HEK293 (cell line): ENCODE measurements around the gene NABP2.
A peak's percentile ranks its signal among the peaks of the same experiment; 100 is the strongest.

Experiments
- CTCF ChIA-PET: fragments of 350-600 bp; formaldehyde crosslinking; extraction: SDS; loops from one replicate; lab custom pipeline; 2021; ENCODE audit warnings: antibody characterized with exemption; lab: Yijun Ruan, JAX
- POLR2A ChIA-PET: fragments of 300-600 bp; formaldehyde crosslinking; extraction: SDS; loops from one replicate; lab custom pipeline; 2020; ENCODE audit warnings: antibody characterized with exemption, inconsistent platforms; lab: Yijun Ruan, JAX
- H3K27ac ChIP-seq: fragments of 200-500 bp; sonication (Bioruptor generic); 2 replicates; pipeline ENCODE4 v1.5.1; 2014; ENCODE audit warnings: low read depth, low read length, control low read depth, inconsistent platforms; ENCODE audit errors: extremely low read depth
- H3K36me3 ChIP-seq, 2 experiments: fragments of 200-500 bp in 1 of 2; sonication (Bioruptor generic) in 1 of 2; 1 replicate in 1 of 2; 2 replicates in 1 of 2; pipeline ENCODE4 v1.5.1; 2014 to 2017; ENCODE audit warnings: inconsistent platforms in 2 of 2, low read length in 2 of 2; ENCODE audit not compliant: control insufficient read depth in 2 of 2, insufficient read depth in 1 of 2
- H3K4me1 ChIP-seq: fragments of 200-500 bp; sonication (Bioruptor generic); 2 replicates; pipeline ENCODE4 v1.5.1; 2014; ENCODE audit warnings: mild to moderate bottlenecking, low read length, inconsistent platforms; ENCODE audit not compliant: control insufficient read depth, insufficient read depth
- H3K4me3 ChIP-seq: 2 replicates; pipeline ENCODE4 v1.5.1; 2011; ENCODE audit warnings: low read depth, mild to moderate bottlenecking, control low read depth, low read length, moderate library complexity
- H3K9me3 ChIP-seq: fragments of 200-500 bp; sonication (Bioruptor generic); 2 replicates; pipeline ENCODE4 v1.5.1; 2014; ENCODE audit warnings: low read depth, low read length, inconsistent platforms; ENCODE audit not compliant: control insufficient read depth, insufficient read depth
- ATF2 ChIP-seq: fragments of 450-650 bp; formaldehyde crosslinking; IDR thresholded peaks from 2 replicates; pipeline ENCODE4 v1.5.1; 2016; ENCODE audit warnings: missing biosample characterization, missing genetic modification characterization, low read depth
- ELK4 ChIP-seq: IDR thresholded peaks from 2 replicates; pipeline ENCODE4 v1.6.1; 2011; ENCODE audit warnings: mild to moderate bottlenecking, low read depth, low read length, borderline replicate concordance
- GLIS2 ChIP-seq: fragments of 450-650 bp; formaldehyde crosslinking; IDR thresholded peaks from 2 replicates; pipeline ENCODE4 v1.5.1; 2016; ENCODE audit warnings: missing biosample characterization, missing genetic modification characterization
- KLF17 ChIP-seq: fragments of 450-650 bp; formaldehyde crosslinking; IDR thresholded peaks from 2 replicates; pipeline ENCODE4 v1.5.1; 2016; ENCODE audit warnings: missing biosample characterization, missing genetic modification characterization
- KLF7 ChIP-seq: fragments of 450-650 bp; formaldehyde crosslinking; IDR thresholded peaks from 2 replicates; pipeline ENCODE4 v1.5.1; 2016; ENCODE audit warnings: missing biosample characterization, missing genetic modification characterization, borderline replicate concordance
- ZBTB1 ChIP-seq: fragments of 450-650 bp; formaldehyde crosslinking; IDR thresholded peaks from 2 replicates; pipeline ENCODE4 v1.5.1; 2016; ENCODE audit warnings: missing biosample characterization, missing genetic modification characterization
- ZFHX2 ChIP-seq: fragments of 450-650 bp; formaldehyde crosslinking; conservative IDR thresholded peaks from 2 replicates; pipeline ENCODE4 v1.5.1; 2016; ENCODE audit warnings: missing biosample characterization, missing genetic modification characterization
- ZFP37 ChIP-seq: fragments of 450-650 bp; formaldehyde crosslinking; IDR thresholded peaks from 2 replicates; pipeline ENCODE4 v1.5.1; 2016; ENCODE audit warnings: missing biosample characterization, missing genetic modification characterization
- ZFP41 ChIP-seq: fragments of 450-650 bp; formaldehyde crosslinking; IDR thresholded peaks from 2 replicates; pipeline ENCODE4 v1.5.1; 2016; ENCODE audit warnings: missing biosample characterization, missing genetic modification characterization, borderline replicate concordance
- ZNF10 ChIP-seq: fragments of 450-650 bp; formaldehyde crosslinking; IDR thresholded peaks from 2 replicates; pipeline ENCODE4 v1.5.1; 2017; ENCODE audit warnings: missing biosample characterization, missing genetic modification characterization
- ZNF121 ChIP-seq: fragments of 450-650 bp; formaldehyde crosslinking; IDR thresholded peaks from 2 replicates; pipeline ENCODE4 v1.5.1; 2016; ENCODE audit warnings: missing biosample characterization, missing genetic modification characterization
- ZNF157 ChIP-seq: fragments of 450-650 bp; formaldehyde crosslinking; IDR thresholded peaks from 2 replicates; pipeline ENCODE4 v1.5.1; 2016; ENCODE audit warnings: missing biosample characterization, missing genetic modification characterization
- ZNF169 ChIP-seq: fragments of 450-650 bp; formaldehyde crosslinking; IDR thresholded peaks from 2 replicates; pipeline ENCODE4 v1.5.1; 2016; ENCODE audit warnings: missing biosample characterization, missing genetic modification characterization
- ZNF274 ChIP-seq, 2 experiments: fragments of 200-500 bp in 1 of 2; fragments of 450-650 bp in 1 of 2; sonication (Bioruptor generic) in 1 of 2; formaldehyde crosslinking in 1 of 2; IDR thresholded peaks; 2 replicates each; pipeline versions ENCODE4 v1.5.1 to v1.6.1; 2014 to 2016; ENCODE audit warnings: borderline replicate concordance in 1 of 2, inconsistent platforms in 1 of 2, low read length in 1 of 2, missing biosample characterization in 1 of 2, missing genetic modification characterization in 1 of 2
- ZNF280D ChIP-seq: fragments of 450-650 bp; formaldehyde crosslinking; IDR thresholded peaks from 2 replicates; pipeline ENCODE4 v1.5.1; 2016; ENCODE audit warnings: missing biosample characterization, missing genetic modification characterization
- ZNF292 ChIP-seq: fragments of 450-650 bp; formaldehyde crosslinking; IDR thresholded peaks from 2 replicates; pipeline ENCODE4 v1.5.1; 2016; ENCODE audit warnings: low read depth, missing biosample characterization, missing genetic modification characterization, borderline replicate concordance
- ZNF324 ChIP-seq: fragments of 450-650 bp; formaldehyde crosslinking; IDR thresholded peaks from 2 replicates; pipeline ENCODE4 v1.5.1; 2016; ENCODE audit warnings: missing biosample characterization, missing genetic modification characterization
- ZNF335 ChIP-seq: fragments of 450-650 bp; formaldehyde crosslinking; conservative IDR thresholded peaks from 2 replicates; pipeline ENCODE4 v1.5.1; 2016; ENCODE audit warnings: missing biosample characterization, missing genetic modification characterization
- ZNF341 ChIP-seq: fragments of 450-650 bp; formaldehyde crosslinking; IDR thresholded peaks from 2 replicates; pipeline ENCODE4; 2016; ENCODE audit warnings: low read depth, missing biosample characterization, missing genetic modification characterization
- ZNF423 ChIP-seq: fragments of 450-650 bp; formaldehyde crosslinking; IDR thresholded peaks from 2 replicates; pipeline ENCODE4 v1.5.1; 2016; ENCODE audit warnings: missing biosample characterization, missing genetic modification characterization
- ZNF426 ChIP-seq: fragments of 450-650 bp; formaldehyde crosslinking; IDR thresholded peaks from 2 replicates; pipeline ENCODE4 v1.5.1; 2017; ENCODE audit warnings: missing biosample characterization, missing genetic modification characterization, mild to moderate bottlenecking, inconsistent platforms, moderate library complexity
- ZNF549 ChIP-seq: fragments of 450-650 bp; IDR thresholded peaks from 2 replicates; pipeline ENCODE4 v1.5.1; 2018; ENCODE audit warnings: missing biosample characterization, missing genetic modification characterization, mild to moderate bottlenecking, inconsistent platforms, moderate library complexity
- ZNF561 ChIP-seq: fragments of 450-650 bp; IDR thresholded peaks from 2 replicates; pipeline ENCODE4 v1.5.1; 2018; ENCODE audit warnings: missing biosample characterization, missing genetic modification characterization, borderline replicate concordance
- ZNF585B ChIP-seq: fragments of 450-650 bp; formaldehyde crosslinking; IDR thresholded peaks from 2 replicates; pipeline ENCODE4 v1.5.1; 2016; ENCODE audit warnings: missing biosample characterization, missing genetic modification characterization
- ZNF658 ChIP-seq: fragments of 450-650 bp; formaldehyde crosslinking; IDR thresholded peaks from 2 replicates; pipeline ENCODE4; 2016; ENCODE audit warnings: missing biosample characterization, missing genetic modification characterization
- ZNF843 ChIP-seq: fragments of 450-650 bp; formaldehyde crosslinking; IDR thresholded peaks from 2 replicates; pipeline ENCODE4 v1.5.1; 2016; ENCODE audit warnings: missing biosample characterization, missing genetic modification characterization
- TF ChIP-seq, protein P1 (sequence below): fragments of 450-650 bp; formaldehyde crosslinking; IDR thresholded peaks from 2 replicates; pipeline ENCODE4 v1.5.1; 2017; ENCODE audit warnings: missing biosample characterization, missing genetic modification characterization
- TF ChIP-seq, protein P2 (sequence below): fragments of 450-650 bp; formaldehyde crosslinking; IDR thresholded peaks from 2 replicates; pipeline ENCODE4 v1.5.1; 2016; ENCODE audit warnings: missing biosample characterization, missing genetic modification characterization

Gene NABP2

GRCh38 chr12:56216461-56216860 is 7.7 kb upstream of the NABP2 start (continued):
- no peak for TF ChIP-seq ZNF549 (tag by site-specific recombination)
- no peak for TF ChIP-seq ZNF658 (tag by site-specific recombination)
- TF ChIP-seq GLIS2, result no peak
- TF ChIP-seq ZNF169 (tag by site-specific recombination), result no peak

- H3K9me3 ChIP-seq, result no peaks in the 10 kb centered on the region
- no peak overlapping the region for H3K4me3 ChIP-seq
- CTCF ChIA-PET, result interaction anchor here (0.7 to 5.3 kb wide), 4 partner anchors 8 to 32 kb away, joined by 3 to 73 read pairs (median 22); partner anchors contain the start of gene SMARCC2
- H3K4me1 ChIP-seq, result peaks cover 7% of the 10 kb centered on the region; the same call in 1 of the 2 replicates
- no peak overlapping the region for H3K27ac ChIP-seq
- POLR2A ChIA-PET, result interaction anchor here (3.6 kb wide), 1 partner anchor 14 kb away, joined by 47 read pairs; no protein-coding TSS in a partner anchor
- H3K36me3 ChIP-seq, result peaks cover 6 to 21% of the 10 kb centered on the region in 2 experiments; a peak in 2 of 3 replicates
- no peak for TF ChIP-seq ELK4
- TF ChIP-seq ZNF585B, result no peak
- no peak for TF ChIP-seq ZNF335 (tag by site-specific recombination)
- TF ChIP-seq ZNF280D, result no peak
- TF ChIP-seq ZNF274 (IDR thresholded peaks at IDR 0.05; ENCODE audit: low read length), result no peak
- TF ChIP-seq ZNF274 (tag by site-specific recombination; IDR thresholded peaks at IDR 0.05; ENCODE audit: borderline replicate concordance), result no peak
- TF ChIP-seq KLF7, result no peak
- TF ChIP-seq ZNF843, result no peak
- TF ChIP-seq ZNF324 (tag by site-specific recombination), result no peak
- TF ChIP-seq ZNF121, result no peak
- TF ChIP-seq ZNF426 (tag by site-specific recombination), result peak; percentile 97
- TF ChIP-seq KLF17 (tag by site-specific recombination), result no peak
- peak; percentile 93 for TF ChIP-seq ZNF292 (tag by site-specific recombination)
- TF ChIP-seq ZBTB1 (tag by site-specific recombination), result 0 out of 2 replicates have a peak, but pooled peaks have one; percentile 48
- TF ChIP-seq ZNF561 (tag by site-specific recombination), result no peak
- TF ChIP-seq, protein P1, sequence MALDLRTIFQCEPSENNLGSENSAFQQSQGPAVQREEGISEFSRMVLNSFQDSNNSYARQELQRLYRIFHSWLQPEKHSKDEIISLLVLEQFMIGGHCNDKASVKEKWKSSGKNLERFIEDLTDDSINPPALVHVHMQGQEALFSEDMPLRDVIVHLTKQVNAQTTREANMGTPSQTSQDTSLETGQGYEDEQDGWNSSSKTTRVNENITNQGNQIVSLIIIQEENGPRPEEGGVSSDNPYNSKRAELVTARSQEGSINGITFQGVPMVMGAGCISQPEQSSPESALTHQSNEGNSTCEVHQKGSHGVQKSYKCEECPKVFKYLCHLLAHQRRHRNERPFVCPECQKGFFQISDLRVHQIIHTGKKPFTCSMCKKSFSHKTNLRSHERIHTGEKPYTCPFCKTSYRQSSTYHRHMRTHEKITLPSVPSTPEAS, result no peak
- TF ChIP-seq ZFP37 (tag by site-specific recombination), result peak; percentile 65; the same call in 1 of the 2 replicates
- no peak for TF ChIP-seq ZFP41
- no peak for TF ChIP-seq ZNF157 (tag by site-specific recombination)
- no peak for TF ChIP-seq ZNF10
- no peak for TF ChIP-seq ZFHX2 (tag by site-specific recombination)
- no peak for TF ChIP-seq ATF2 (tag by site-specific recombination)
- TF ChIP-seq ZNF341, result 0 out of 2 replicates have a peak, but pooled peaks have one; percentile 34
- TF ChIP-seq, protein P2, sequence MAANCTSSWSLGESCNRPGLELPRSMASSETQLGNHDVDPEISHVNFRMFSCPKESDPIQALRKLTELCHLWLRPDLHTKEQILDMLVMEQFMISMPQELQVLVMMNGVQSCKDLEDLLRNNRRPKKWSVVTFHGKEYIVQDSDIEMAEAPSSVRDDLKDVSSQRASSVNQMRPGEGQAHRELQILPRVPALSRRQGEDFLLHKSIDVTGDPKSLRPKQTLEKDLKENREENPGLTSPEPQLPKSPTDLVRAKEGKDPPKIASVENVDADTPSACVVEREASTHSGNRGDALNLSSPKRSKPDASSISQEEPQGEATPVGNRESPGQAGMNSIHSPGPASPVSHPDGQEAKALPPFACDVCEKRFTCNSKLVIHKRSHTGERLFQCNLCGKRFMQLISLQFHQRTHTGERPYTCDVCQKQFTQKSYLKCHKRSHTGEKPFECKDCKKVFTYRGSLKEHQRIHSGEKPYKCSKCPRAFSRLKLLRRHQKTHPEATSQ (tag by site-specific recombination), result no peak
- no peak for TF ChIP-seq ZNF423 (tag by site-specific recombination)
Observed at GRCh38 chr12:56219840-56220239, 4.3 kb upstream of the NABP2 start.
